GM21526 (cell line): Measurements from ENCODE around the gene C9orf50.
"Not testable (repeated sequence)": the region's sequence is repeated elsewhere in the genome, so short reads cannot be mapped to it uniquely, and the experiment has no call there.

Source experiments
- ATAC-seq: cut with Tn5 transposase; IDR thresholded peaks from one replicate; pipeline ENCODE4 v1.9.1; 2021; ENCODE audit warnings: moderate library complexity; ENCODE audit not compliant: unreplicated experiment, low FRiP score

Gene C9orf50, protein sequence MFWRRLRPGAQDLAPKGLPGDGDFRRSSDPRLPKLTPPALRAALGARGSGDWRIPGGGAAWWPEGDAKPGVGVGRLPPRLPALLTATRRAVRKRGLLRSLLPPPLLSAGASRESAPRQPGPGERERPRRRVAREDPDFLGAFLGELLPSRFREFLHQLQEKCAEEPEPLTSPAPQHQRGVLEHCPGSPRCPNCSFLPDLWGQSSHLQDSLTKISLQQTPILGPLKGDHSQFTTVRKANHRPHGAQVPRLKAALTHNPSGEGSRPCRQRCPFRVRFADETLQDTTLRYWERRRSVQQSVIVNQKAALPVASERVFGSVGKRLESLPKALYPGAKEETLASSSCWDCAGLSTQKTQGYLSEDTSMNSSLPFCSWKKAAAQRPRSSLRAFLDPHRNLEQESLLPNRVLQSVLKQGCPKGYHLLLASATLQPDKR

DNA sequence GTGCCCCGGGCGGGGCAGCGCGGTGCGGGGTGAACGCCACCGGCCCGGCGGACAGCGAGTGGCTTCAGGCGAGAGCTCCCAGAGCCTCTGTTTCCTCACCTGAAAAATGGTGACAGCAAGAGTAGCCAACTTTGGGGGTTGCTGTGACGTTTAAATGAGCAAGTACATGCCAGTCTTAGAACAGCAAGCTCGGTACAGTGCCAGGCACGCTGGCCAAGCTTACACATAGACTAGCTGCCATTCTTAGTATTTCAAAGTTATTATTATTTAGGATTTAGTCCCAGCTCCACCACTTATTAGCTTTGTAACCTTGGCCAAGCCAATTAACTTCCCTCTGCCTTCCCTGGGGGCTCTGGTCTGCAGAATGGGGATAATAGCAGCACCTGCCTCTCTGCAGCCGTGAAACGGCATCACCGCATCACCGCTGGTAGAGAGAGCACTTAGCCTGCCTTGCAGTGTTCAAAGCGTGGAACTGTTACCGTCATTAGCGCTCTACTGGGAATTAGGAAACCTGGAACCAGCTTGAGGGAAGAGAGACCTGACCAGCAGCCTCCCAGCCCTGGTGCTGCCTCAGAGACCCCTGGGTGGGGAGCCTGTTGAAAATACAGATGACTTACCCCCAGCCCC, at the start of gene C9orf50:
C9orf50 (minus strand) TSS at position 433 of the 627 bp plus-strand sequence. CDS start 527 bp downstream, outside the sequence.
- ATAC-seq, result no peak

DNA sequence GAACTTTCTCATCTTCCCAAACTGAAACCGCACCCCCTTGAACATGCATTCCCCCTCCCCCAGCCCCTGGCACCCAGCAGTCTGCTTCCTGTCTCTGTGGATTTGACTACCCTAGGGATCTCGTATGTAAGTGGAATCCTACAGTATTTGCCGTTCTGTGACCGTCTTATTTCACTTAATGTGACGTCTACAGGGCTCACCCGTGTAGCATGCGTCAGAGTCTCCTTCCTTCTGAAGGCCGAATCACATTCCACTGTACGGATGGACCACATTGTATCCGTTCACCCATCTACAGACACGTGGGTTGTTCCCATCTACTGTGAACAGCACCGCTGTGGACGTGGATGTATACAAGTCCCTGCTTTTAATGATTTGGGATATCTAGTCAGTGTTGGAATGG, 49.0 kb upstream of the C9orf50 start:
- ATAC-seq, result no peak

DNA sequence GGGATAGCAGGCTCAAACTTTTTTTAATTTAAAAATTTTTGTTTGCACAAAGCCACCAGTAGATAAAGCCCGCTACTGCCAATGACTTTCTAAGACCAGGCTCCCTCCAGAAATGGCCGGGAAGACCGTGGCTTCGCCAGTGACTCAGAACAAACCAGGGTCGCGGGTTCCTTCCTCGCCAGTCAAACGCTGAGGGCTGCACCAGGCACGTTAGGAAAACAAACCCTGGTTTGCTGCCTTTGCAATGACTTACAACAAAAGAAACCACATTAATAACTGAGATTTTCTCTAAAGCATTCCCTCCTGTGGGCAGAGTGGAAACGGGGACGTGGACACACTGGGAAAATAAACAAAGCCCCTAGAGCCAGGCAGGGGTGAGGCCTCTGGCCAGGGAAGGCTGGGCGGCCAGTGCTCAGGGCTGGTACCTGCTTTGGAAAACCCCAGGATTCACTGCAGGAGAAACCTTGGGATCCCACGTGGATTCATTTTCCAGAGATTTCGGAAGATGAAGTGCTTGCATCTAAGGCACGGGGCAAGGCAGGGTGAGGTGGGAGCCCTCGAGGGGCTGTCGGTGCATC, 48.3 kb upstream of the C9orf50 start:
- ATAC-seq, result no peak

DNA sequence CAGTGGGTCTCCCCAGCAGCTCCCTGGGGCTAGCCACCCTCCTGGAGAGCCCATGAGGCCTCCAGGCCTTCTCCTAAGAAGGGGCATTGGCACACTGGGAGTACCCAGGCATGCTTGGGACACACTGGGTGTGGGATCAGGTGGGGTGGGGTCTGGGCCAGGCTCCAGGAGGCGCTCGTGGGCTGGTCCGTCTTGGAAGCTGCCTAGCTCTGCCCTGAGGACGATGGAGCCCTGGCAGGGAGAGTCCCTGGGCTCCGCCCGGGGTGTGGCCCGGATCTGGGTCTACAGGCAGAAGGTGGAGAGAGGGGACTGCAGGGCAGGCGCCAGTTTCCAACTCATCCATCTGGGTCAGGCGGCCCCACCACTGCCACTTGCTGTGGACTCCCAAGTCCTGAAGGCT, 46.9 kb upstream of the C9orf50 start:
- ATAC-seq, result no peak

DNA sequence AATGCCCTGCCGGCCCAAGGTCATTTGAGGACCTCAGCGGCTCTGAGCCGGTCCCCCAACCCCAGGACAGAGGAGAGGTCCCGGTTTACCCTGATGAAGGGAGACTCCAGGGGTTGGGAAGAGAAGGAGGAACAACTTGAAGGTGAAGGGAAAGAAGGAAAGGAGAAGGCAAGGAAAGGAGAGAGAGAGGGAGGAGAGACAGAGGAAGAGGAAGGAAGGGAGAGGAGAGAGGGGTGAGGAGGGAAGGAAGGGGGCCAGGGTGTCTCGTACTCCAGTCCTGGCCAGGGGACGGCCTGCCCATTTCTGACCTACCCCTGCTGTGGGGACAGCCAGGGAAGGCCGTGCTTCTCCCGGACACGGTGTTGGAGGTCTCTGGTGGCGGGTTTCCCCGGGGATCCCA, 46.5 kb upstream of the C9orf50 start:
- ATAC-seq, result no peak

DNA sequence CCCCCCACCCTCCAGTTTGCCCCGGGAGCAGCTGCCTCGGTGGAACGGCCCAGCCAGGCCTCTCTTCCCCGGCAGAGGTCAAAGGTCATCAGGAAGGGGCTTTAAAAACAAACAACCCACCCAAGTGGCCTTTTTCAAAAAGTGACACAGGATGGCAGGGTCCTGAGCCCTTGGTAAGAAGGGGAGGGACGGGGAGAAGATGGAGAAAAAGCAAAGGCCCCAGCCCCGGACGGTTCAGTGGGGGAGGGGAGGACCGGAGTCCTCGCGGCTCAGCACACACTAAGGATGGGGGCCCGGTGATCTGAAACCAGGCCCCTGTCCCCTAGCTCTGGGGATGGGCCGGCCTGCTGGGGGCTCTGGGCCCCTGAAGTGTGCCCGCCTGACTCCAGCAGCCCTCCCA, 45.7 kb upstream of the C9orf50 start:
- ATAC-seq, result no peak

DNA sequence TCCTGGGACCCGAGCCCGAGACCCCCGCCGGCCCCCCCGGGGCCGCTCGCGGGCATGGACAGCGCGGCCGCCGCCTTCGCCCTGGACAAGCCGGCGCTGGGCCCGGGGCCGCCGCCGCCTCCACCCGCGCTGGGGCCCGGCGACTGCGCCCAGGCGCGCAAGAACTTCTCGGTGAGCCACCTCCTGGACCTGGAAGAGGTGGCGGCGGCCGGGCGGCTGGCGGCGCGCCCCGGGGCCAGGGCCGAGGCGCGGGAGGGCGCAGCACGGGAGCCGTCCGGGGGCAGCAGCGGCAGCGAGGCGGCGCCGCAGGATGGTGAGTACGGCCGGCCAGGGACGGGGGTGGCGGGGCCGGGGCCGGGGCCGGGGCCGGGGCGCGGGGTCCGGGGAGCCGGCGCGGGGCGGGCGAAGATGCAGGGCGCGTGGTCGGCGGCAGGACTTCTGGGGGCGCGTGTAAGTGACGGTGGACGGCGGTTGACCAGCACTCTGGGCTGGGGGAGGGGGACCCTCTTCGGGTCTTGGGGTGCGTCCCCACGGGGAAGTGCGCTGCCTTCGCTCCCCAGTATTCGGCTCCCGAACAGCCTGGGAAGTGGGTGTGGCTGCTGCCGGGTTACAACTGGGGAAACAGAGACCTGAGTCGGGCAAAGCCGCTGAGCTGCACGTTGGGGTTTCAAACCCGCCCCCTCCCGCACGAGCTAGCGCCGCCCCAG, 45.1 kb upstream of the C9orf50 start:
- no peak for ATAC-seq

DNA sequence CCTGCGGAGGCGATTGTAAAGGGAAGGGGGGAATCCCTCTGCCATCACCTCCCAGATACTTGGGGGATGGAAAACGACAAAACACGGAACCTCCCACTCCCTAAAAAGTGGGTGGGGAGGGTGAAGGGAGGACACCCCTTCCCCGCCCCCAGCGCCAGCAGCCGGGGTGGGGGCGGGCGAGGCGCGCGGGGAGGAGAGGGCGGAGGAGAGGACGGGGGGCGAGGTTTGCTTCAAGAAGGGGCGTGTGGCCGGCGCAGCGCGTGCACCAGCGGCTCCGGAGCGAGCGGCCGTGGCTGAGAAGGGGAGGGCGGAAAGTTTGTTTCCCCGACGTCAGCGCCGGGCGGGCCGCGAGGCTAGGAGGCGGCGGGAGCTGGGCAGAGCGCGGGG, 44.5 kb upstream of the C9orf50 start, which contains the start of gene PRRX2:
PRRX2 (plus strand) TSS at position 259 of the 387 bp plus-strand sequence. CDS start 221 bp downstream, outside the sequence.
- no peak for ATAC-seq

DNA sequence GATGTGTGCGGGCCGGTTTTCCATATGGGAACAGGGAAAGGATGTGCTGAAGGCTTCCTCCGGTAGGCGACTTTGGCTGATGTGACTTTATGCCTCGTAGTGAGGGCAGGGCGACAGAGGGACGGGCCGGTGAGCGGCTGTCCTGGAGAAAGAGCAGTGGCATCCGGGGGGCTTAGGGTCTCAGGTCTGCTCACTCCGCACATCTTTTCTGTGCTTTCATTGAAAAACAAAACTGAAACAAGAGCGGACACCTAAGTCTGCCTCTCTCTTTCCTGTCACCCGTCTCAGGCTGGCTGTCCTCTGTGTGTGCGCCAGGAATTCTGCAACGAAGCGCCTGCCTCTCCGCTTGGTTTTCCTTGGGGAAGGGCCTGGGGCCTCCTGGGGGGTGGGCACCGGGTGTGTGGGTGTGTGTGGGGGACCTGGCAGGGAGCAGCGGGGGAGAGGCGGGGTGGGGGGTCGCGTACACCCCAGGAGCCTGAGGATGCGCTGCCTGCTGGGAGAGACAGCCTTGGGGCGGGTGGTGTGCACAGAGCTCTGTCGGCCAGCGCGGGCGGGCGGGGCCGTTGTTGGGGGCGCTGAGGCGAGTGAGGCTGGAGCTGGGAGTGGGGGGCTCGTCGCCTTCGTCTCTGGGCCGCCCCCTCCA, 44.0 kb upstream of the C9orf50 start:
- ATAC-seq, result no peak

DNA sequence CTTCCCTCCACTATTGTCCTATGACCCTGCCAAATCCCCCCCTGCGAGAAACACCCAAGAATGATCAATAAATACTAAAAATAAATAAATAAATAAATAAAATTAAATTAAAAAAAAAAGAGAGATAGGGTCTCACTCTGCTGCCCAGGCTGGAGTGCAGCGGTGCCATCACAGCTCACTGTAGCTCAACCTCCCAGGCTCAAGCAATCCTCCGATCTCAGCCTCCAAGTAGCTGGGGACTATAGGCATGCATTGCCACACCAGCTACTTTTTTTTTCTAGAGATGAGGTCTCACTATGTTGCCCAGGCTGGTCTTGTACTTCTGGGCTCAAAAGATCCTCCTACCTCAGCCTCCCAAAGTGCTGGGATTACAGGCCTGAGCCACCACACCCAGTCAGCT, 41.3 kb upstream of the C9orf50 start:
- ATAC-seq, result not testable (repeated sequence)

DNA sequence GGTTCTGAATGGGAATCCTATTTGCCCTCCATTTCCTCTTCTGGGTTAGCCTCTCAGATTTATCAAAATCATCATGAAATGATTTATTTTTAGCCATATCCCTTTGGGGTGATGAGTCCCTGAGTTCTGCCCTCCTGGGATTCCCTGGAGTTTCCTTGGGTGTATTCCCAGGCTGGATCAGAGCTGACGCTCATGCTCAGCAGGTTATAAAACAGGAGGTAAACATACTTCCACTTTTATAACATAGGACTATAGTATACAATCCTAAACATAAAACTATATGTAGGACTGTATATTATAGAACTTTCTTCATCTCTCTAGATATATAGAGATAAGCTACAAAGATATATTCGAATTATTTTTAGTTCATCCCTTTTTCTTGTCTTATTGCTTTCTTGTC, 40.1 kb upstream of the C9orf50 start:
- no peak for ATAC-seq

DNA sequence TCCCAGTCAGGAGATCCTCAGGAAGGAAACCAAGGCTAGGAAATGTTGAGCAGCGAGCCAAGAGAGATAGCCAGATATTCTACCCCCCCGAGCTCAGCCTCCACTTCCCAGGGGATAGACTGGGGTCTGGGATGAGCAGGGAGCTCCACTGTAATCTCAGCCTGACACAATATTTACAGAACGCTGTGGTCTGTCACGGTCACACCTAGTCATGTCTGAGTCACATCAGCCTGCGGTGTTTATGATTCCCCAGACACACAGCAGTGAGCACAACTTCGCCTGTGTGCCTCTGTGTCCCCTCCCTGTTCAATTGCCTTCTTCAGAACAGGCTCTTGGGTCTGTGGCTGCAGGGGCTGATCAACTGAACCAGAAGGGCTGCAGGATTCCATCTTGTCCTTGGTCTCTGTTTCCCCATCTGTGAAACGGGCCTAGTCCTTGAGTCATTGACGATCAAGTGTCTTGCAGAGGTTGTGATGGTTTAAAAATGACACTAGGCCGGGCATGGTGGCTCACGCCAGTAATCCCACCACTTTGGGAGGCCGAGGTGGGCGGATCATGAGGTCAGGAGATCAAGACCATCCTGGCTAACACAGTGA, 36.0 kb upstream of the C9orf50 start:
- no peak for ATAC-seq

DNA sequence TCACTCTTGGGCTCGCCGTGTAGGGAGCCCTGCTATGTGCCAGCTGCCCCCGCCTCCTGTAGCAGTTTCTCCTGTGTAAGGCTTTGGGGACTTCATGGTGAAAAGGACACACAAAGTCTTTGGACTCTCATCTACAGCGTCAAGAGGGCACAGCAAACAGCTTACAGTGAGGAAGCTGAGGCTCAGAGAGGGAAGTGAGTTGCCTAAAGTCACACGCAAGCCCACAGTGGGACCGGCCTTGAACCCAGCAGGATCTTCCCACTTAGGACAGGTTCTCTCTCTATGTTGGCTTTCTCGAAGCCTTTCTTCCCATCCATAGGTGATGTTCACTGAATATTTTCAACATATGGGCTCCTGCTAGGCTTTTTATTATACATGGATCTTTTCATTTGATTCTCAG, 34.8 kb upstream of the C9orf50 start:
- ATAC-seq, result no peak

DNA sequence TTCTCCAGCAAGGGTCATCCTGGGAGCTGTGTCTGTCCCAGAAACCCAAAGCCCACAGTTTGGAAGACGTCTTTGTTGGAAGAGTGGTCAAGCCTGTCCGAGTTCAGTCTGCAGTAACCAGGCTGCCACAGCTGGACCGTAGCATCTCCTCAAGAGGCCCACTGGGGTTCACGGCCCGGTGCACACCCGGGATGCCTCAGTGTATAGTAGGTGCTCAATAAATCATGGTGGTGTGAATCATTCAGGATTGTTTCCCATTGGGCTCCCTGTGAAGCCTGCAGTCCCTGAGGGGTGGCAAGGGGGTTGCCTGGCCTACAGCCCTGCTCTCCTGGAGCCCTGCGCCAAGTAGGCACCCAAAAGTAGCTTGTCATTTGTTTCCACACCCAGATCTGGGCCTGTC, 34.3 kb upstream of the C9orf50 start:
- ATAC-seq, result no peak

DNA sequence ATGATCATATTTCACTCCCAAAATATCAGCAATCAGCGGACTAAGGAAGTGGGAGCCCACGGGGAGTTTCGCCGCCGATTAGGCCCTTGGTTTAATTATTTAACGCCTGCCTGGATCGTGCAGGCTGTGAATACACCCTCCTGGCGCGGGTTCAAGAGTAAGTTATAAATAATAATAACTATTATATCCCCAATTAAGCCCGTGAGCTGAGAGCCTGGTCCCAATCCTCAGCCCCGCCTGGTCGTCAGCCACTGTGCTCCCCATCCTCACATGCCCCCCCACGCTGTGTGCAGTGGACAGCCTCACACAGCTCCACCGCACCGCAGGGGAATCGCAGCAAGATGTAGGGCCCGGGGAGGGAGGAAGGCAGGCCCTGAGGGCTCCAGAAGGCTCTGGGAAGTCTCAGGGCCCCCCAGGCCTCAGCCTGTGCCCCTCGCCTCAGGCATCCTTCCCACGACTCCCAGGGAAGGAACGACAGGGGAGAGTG, 33.7 kb upstream of the C9orf50 start:
- no peak for ATAC-seq

DNA sequence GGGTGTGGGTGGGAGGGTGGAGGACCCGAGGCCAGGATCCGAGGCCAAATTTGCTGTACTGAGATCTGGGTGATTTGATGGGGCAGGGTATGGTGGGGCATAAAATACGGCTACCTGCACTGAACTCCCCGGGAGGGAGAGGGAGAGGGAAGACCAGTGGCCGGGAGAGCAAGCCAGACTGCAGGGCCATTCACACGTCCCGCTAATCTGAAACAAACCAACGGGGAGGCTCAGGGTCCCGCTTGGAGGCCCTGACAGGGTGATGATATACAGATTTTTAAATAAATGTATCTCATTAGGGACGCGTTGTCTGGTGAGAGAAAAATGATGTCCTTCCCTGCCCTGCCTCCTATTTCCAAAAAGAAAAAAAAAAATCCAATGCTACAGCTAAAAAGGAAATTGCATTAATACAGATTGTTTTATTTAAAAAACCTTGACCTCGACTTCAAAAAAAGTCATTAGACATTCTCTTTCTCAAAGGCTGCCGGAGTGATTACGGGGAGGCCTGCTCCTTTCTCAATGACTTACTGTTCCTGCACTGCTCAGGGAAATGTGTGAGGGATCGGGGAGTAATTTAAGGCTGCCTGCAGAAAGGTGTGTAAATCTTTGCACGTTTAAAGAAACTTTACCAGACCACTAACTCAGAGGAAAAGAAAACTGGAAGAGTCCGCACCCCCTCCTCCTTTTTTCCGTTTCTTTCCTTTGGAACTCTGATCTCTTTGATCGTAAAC, 33.1 kb upstream of the C9orf50 start:
- ATAC-seq, result no peak

DNA sequence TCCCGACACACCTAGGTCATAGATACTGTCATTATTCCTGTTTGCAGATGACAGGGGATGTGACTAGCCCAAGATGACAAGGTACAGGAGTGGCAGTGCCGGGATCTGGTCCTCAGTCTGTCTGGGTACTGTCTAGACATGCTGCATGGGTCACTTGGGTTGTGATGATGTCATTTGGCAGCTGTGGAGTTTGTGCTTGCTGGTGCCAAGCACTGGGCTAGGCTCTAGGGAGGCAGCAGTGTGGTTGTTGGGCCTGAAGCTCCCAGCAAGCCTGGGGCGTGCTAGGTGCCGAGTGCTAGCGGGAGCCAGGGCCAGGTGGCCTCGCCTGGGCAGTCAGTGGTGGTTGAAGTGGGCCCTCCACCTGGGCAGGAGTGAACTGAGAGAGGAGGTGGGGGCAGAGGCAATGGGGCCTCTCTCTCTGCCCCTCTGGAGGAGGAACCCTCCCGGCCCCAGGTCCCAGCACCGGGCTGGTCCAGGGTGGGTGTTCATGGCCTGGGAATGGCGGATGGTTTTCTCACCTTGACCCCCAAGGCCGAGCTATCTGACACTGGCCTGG, 29.9 kb upstream of the C9orf50 start:
- ATAC-seq, result no peak

DNA sequence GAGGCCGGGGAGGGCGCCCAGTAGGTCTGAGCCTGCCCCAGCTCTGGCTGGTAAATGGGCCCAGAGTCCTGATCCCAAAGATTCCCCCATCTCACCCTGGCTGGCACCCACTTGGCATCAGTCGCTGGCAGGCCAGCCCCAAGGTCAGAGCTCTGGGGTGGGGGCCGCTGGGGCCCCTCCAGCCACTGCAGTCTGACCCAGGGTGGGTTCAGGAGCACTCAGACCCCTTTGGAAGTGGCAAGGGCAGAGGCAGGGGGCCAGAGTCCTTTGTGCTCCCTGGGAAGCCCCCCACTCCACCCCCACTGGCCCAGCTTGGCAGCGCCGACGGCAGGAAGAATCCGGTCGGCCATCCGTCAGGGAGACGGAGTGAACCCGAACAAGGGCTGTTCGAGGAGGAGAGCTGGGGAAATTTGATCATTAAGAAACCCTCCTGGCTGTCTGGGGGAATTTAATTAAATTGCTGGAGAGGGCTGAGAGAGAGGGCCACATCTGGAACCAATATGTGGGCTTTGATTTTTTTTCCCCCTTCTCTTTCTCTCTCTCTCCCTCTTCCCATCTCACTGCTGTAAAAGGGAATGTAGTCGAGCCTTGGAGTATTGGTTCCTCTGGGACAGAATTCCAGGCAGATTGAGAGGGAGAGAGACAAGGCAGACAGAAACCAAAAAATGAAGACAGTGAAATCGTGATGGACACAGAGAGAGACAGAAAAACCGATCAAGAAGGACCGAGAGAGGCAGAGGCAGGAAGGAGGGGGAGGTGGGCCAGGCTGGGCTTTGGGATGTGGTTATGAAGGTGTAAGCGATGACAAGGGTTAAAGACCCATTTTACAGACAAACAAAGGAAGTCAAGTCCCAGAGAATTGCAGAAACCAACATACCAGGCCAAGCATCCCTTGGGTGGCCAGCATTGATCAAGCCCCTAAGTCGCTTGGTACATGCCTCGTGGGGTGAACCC, 29.1 kb upstream of the C9orf50 start:
- ATAC-seq, result no peak
